ENCODE measurements around the gene PTPRK. TPM values are rescaled to one million over a fixed set of nuclear protein-coding genes. Genes with fewer than 3 reads are reported as not detected.

The PTPRK gene
- total RNA-seq, 1 donor from 2014 or later: 48.4 TPM

- H3K36me3 ChIP-seq (ENCODE audit: control insufficient read depth, insufficient read depth, low read length): peaks cover 1% of the 10 kb centered on the region
- no peak for TF ChIP-seq CTCF (IDR thresholded peaks at IDR 0.05; ENCODE audit: insufficient read depth, low read length, severe bottlenecking)
- H3K27me3 ChIP-seq (ENCODE audit: control insufficient read depth, insufficient read depth, low read length): no peaks in the 10 kb centered on the region
- H3K4me3 ChIP-seq (ENCODE audit: low read depth, low read length): no peak overlapping the region
- DNase-seq (ENCODE audit: low read depth): peak; percentile 19
- no peak for FAIRE-seq
Measured at GRCh38 chr6:128365520-128366160, 154.8 kb downstream of the PTPRK start.

GRCh38 chr6:128364766-128365519, 155.5 kb downstream of the PTPRK start:
- H3K27me3 ChIP-seq (ENCODE audit: control insufficient read depth, insufficient read depth, low read length): no peaks in the 10 kb centered on the region
- DNase-seq (ENCODE audit: low read depth) (no peak), FAIRE-seq (no peak)
- no peak for TF ChIP-seq CTCF (IDR thresholded peaks at IDR 0.05; ENCODE audit: insufficient read depth, low read length, severe bottlenecking)
- no peak overlapping the region for H3K4me3 ChIP-seq (ENCODE audit: low read depth, low read length)
- H3K36me3 ChIP-seq (ENCODE audit: control insufficient read depth, insufficient read depth, low read length): peaks cover 1% of the 10 kb centered on the region

- FAIRE-seq: no peak
Measured at GRCh38 chr6:128363020-128363813, 157.2 kb downstream of the PTPRK start.

GRCh38 chr6:128361378-128361777, 159.0 kb downstream of the PTPRK start:
- FAIRE-seq (no peak), DNase-seq (ENCODE audit: low read depth) (peak; percentile 63)
- Histone ChIP-seq H3K36me3 (ENCODE audit: control insufficient read depth, insufficient read depth, low read length) (no peaks in the 10 kb centered on the region), H3K4me3 (ENCODE audit: low read depth, low read length) (no peak overlapping the region), H3K27me3 (ENCODE audit: control insufficient read depth, insufficient read depth, low read length) (no peaks in the 10 kb centered on the region)
- TF ChIP-seq CTCF (IDR thresholded peaks at IDR 0.05; ENCODE audit: insufficient read depth, low read length, severe bottlenecking): no peak

More at GRCh38 chr6:128363020-128363813, 157.2 kb downstream of the PTPRK start:
- DNase-seq (ENCODE audit: low read depth): no peak
- no peak for TF ChIP-seq CTCF (IDR thresholded peaks at IDR 0.05; ENCODE audit: insufficient read depth, low read length, severe bottlenecking)
- H3K36me3 ChIP-seq (ENCODE audit: control insufficient read depth, insufficient read depth, low read length): peaks cover 1% of the 10 kb centered on the region
- H3K27me3 ChIP-seq (ENCODE audit: control insufficient read depth, insufficient read depth, low read length): no peaks in the 10 kb centered on the region
- H3K4me3 ChIP-seq (ENCODE audit: low read depth, low read length): no peak overlapping the region

- TF ChIP-seq CTCF (IDR thresholded peaks at IDR 0.05; ENCODE audit: insufficient read depth, low read length, severe bottlenecking): no peak
- FAIRE-seq (no peak), DNase-seq (ENCODE audit: low read depth) (no peak)
- Histone ChIP-seq H3K27me3 (ENCODE audit: control insufficient read depth, insufficient read depth, low read length) (no peaks in the 10 kb centered on the region), H3K36me3 (ENCODE audit: control insufficient read depth, insufficient read depth, low read length) (no peaks in the 10 kb centered on the region), H3K4me3 (ENCODE audit: low read depth, low read length) (no peak overlapping the region)
Measured at GRCh38 chr6:128358244-128358776, 162.1 kb downstream of the PTPRK start.

Data from bronchial epithelial cell (primary cell).